ENCODE measurements around the gene C21orf58. TPM values are rescaled to one million over a fixed set of nuclear protein-coding genes. Genes with fewer than 3 reads are reported as not detected.

Gene C21orf58
- total and polyA plus RNA-seq, 7 donors, result 0.92 to 7.4 (median 1.8) TPM

DNA sequence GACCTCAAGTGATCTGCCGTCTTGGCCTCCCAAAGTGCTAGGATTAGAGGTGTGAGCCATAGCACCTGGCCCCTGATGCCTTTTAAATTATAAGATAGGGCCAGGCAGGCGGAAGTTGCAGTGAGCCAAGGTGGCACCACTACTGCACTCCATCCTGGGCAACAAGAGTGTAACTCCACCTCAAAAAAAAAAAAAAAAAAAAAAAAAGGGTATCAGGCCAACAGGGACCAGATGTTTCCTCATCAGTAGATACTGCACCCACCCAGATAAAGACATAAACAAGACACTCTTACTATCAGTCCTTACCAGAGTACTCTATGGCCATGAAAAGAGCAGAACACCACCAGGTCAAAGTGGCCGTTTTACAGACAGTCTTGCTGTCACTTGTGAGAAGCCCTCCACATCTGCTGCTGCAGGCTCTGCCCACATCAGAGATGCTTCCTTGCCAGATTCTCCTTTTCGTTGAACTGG is 3.3 kb downstream of the C21orf58 start:
- Histone ChIP-seq H3K36me3 (no peaks in the 10 kb centered on the region), H3K27ac (no peak overlapping the region), H3K9me3 (no peaks in the 10 kb centered on the region), H3K27me3 (no peaks in the 10 kb centered on the region), H3K4me3 (no peak overlapping the region), H3K4me1 (peaks cover 0 to 25% (median 18%) of the 10 kb centered on the region in 4 donors)
- intact Hi-C loops (cut with DNase I), result loop anchor here (5.0 kb wide), 1 partner anchor 137 kb away; the partner anchor contains the start of gene DIP2A
- 49 to 81% methylated on average over 4 of the region's 4 CpGs for WGBS, 2 donors
- TF ChIP-seq, protein P1, sequence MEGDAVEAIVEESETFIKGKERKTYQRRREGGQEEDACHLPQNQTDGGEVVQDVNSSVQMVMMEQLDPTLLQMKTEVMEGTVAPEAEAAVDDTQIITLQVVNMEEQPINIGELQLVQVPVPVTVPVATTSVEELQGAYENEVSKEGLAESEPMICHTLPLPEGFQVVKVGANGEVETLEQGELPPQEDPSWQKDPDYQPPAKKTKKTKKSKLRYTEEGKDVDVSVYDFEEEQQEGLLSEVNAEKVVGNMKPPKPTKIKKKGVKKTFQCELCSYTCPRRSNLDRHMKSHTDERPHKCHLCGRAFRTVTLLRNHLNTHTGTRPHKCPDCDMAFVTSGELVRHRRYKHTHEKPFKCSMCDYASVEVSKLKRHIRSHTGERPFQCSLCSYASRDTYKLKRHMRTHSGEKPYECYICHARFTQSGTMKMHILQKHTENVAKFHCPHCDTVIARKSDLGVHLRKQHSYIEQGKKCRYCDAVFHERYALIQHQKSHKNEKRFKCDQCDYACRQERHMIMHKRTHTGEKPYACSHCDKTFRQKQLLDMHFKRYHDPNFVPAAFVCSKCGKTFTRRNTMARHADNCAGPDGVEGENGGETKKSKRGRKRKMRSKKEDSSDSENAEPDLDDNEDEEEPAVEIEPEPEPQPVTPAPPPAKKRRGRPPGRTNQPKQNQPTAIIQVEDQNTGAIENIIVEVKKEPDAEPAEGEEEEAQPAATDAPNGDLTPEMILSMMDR (IDR thresholded peaks at IDR 0.05), result no peak
- TF ChIP-seq POLR2A (IDR thresholded peaks at IDR 0.05) (no peak), EP300 (IDR thresholded peaks at IDR 0.05) (no peak), POLR2AphosphoS5 (IDR thresholded peaks at IDR 0.05) (no peak)
- DNase-seq, result no peak

DNA sequence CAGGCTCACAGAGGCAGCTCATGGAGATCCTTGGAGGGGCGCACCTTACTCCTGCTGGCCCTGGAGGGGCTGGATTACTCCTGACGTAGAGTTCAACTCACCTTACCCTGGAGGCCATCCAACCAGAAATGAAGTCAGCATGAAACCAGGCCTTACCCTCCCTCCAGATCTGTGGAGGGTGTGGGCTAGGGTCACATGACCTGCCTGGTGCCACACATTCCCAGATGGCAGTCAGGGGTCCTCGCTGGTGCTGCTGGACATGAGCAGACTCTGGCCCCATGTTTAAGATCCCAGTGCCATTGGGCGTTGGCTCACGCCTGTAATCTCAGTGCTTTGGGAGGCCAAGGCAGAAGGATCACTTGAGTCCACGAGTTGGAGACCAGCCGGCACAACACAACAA is 4.5 kb downstream of the C21orf58 start:
- no peak overlapping the region for H3K27ac ChIP-seq
- H3K36me3 ChIP-seq, result no peaks in the 10 kb centered on the region
- intact Hi-C loops (cut with DNase I), result no loop called here
- no peak for DNase-seq
- H3K4me3 ChIP-seq, result no peak overlapping the region
- H3K9me3 ChIP-seq, result no peaks in the 10 kb centered on the region
- peaks cover 0 to 18% (median 14%) of the 10 kb centered on the region in 4 donors for H3K4me1 ChIP-seq
- WGBS, 2 donors, result 92% methylated on average over 7 of the region's 7 CpGs
- H3K27me3 ChIP-seq, result no peaks in the 10 kb centered on the region
- TF ChIP-seq POLR2AphosphoS5 (IDR thresholded peaks at IDR 0.05), result no peak
- TF ChIP-seq POLR2A (IDR thresholded peaks at IDR 0.05), result no peak
- TF ChIP-seq, protein P1 (IDR thresholded peaks at IDR 0.05), result no peak
- TF ChIP-seq EP300 (IDR thresholded peaks at IDR 0.05), result no peak

DNA sequence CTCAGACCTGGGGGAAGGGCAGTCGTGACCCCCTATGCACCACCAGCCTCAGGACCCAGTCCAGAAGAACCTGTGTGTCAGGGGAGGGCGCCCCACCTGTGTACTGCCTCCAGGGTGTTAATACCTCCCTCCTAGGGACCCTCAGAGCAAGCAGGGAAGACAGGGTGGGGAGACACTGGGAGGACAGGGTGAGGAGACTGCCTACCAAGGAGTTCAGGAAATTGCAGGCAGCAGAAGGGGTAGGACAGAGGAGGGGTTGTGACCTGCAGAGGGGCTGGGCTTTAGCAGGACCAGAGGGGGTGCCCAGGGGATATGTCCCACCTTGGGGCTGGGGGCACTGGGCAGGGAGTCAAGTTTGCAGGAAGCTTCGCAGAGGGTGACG is 5.2 kb downstream of the C21orf58 start:
- Histone ChIP-seq H3K4me3 (no peak overlapping the region), H3K27me3 (no peaks in the 10 kb centered on the region), H3K9me3 (no peaks in the 10 kb centered on the region), H3K27ac (no peak overlapping the region), H3K4me1 (peaks cover 0 to 17% (median 14%) of the 10 kb centered on the region in 4 donors), H3K36me3 (no peaks in the 10 kb centered on the region)
- no peak for DNase-seq
- TF ChIP-seq POLR2AphosphoS5 (IDR thresholded peaks at IDR 0.05), result no peak
- 77 to 87% methylated on average over 4 of the region's 4 CpGs for WGBS, 2 donors
- intact Hi-C loops (cut with DNase I), result no loop called here

DNA sequence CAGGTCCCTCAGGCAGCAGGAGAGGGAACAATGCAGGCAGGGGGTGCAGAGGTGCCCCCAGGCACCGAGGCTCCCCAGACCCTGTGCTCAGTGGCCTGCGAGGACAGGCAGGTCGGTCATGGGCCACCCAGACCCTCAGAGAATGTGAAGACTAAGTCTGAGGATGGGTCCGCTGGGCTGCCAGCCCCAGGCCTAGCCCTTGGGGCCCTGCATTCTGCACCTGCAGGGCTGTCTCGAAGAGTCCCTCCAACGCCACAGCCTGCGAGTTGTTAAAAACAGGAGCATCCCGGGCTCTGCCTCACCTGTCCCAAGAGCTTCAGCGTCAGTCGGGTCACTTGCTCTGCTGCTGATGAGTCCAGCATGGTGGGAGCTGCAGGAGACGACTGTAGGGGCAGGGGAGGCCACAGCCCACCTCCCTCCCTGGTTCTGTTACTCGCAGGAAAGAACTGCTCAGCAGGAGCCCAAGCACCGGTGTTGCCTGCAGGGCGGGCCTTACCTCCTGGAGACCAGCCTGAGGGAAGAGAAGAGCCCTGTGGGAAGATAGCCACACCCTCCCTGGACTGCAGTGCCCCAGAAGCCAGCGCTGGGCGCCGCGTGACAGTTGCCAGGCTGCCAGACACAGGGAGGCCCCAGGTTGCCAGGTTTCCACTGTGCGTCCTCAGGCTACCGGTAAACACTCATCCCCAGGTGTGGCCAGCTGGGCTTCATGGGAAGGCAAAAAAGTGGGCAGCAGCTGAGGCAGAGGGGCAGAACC is 5.8 kb downstream of the C21orf58 start:
- DNase-seq, result no peak
- 54 to 82% methylated on average over 20 of the region's 20 CpGs for WGBS, 2 donors

DNA sequence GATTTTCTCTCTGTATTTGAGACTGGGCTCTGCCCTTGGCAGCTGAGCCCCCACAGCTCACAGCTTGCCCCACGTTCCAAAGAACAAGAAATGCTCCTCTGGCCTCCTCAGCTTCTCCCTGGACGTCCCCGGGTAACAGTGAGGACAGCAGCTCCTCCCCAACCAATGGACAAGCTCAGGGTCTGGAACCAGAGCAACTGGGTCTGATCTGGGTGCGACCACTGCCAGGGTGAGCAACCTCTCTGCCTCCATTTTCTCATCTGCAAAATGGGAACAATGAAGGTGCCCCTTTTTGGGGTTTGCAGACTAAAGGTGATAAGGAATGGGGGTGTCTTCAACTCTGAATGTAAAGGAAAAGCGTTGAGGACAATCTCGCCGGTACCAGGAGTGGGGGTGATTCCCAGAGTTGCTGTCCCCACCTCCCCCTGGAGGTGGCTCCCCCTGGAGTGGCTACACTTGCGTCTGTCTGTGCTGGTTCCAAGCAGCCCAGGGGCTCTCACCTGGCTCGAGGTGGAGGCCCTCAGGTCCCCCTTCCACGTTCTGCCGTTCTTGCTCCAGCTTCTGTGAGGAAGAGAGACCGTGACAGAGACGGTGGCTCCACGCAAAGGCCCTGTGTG is 6.9 kb downstream of the C21orf58 start:
- 94 to 95% methylated on average over 14 of the region's 14 CpGs for WGBS, 2 donors

More for the DNA sequence above, 5.8 kb downstream of the C21orf58 start:
- Histone ChIP-seq H3K4me1 (peaks cover 0 to 11% (median 11%) of the 10 kb centered on the region in 4 donors), H3K4me3 (no peak overlapping the region), H3K9me3 (no peaks in the 10 kb centered on the region), H3K27me3 (no peaks in the 10 kb centered on the region), H3K36me3 (no peaks in the 10 kb centered on the region), H3K27ac (no peak overlapping the region)
- intact Hi-C loops (cut with DNase I), result no loop called here
- TF ChIP-seq, protein P1 (IDR thresholded peaks at IDR 0.05), result no peak
- no peak for TF ChIP-seq POLR2AphosphoS5 (IDR thresholded peaks at IDR 0.05)
- TF ChIP-seq EP300 (IDR thresholded peaks at IDR 0.05), result no peak

More for the DNA sequence above, 6.9 kb downstream of the C21orf58 start:
- no peak overlapping the region for H3K4me3 ChIP-seq
- no peaks in the 10 kb centered on the region for H3K27me3 ChIP-seq
- H3K36me3 ChIP-seq, result no peaks in the 10 kb centered on the region
- H3K4me1 ChIP-seq, result peaks cover 0 to under 1% (median under 1%) of the 10 kb centered on the region in 4 donors
- DNase-seq, result no peak
- intact Hi-C loops (cut with DNase I), result no loop called here
- no peaks in the 10 kb centered on the region for H3K9me3 ChIP-seq
- TF ChIP-seq POLR2AphosphoS5 (IDR thresholded peaks at IDR 0.05) (no peak), EP300 (IDR thresholded peaks at IDR 0.05) (no peak), POLR2A (IDR thresholded peaks at IDR 0.05) (no peak)
- TF ChIP-seq, protein P1 (IDR thresholded peaks at IDR 0.05), result no peak
- H3K27ac ChIP-seq, result no peak overlapping the region

Data from sigmoid colon (tissue), 7 donors.